K562 (cell line): ENCODE results near the gene WEE1. TPM values are rescaled to one million over a fixed set of nuclear protein-coding genes. Genes with fewer than 3 reads are reported as not detected.
A peak's percentile ranks its signal among the peaks of the same experiment; 100 is the strongest.

Source experiments
- CCNT2 ChIP-seq: IDR thresholded peaks from 2 replicates; pipeline ENCODE4 v1.6.1; 2011; ENCODE audit warnings: borderline replicate concordance, low read depth, mild to moderate bottlenecking, moderate library complexity, mixed read lengths, low read length; ENCODE audit not compliant: insufficient read length; ENCODE audit errors: extremely low read depth
- DNMT1 ChIP-seq: fragments of 450-650 bp; IDR thresholded peaks from 2 replicates; pipeline ENCODE4 v1.6.1; 2016; ENCODE audit warnings: antibody characterized with exemption, mild to moderate bottlenecking
- ELF1 ChIP-seq: fragments of 200-800 bp; sonication (Bioruptor generic); IDR thresholded peaks from 2 replicates; pipeline ENCODE4 v1.6.1; 2016; ENCODE audit warnings: missing genetic modification characterization, missing compliant biosample characterization
- HDAC2 ChIP-seq: fragments of 450-650 bp; IDR thresholded peaks from 2 replicates; pipeline ENCODE4 v1.6.1; 2016; ENCODE audit warnings: mild to moderate bottlenecking
- HMGN3 ChIP-seq: IDR thresholded peaks from 2 replicates; pipeline ENCODE4 v1.6.1; 2011; ENCODE audit warnings: borderline replicate concordance, low read depth, mild to moderate bottlenecking, mixed read lengths, low read length; ENCODE audit not compliant: insufficient read length; ENCODE audit errors: extremely low read depth
- IRF2 ChIP-seq: sonication (generic); formaldehyde crosslinking; IDR thresholded peaks from 2 replicates; pipeline ENCODE4 v1.8.1; 2022; ENCODE audit warnings: mild to moderate bottlenecking, missing genetic modification reagents
- KDM4B ChIP-seq, 2 experiments: fragments of 450-650 bp in 1 of 2; sonication (generic) in 1 of 2; IDR thresholded peaks; 2 replicates each; pipeline ENCODE4 v1.6.1; 2016 to 2017; ENCODE audit warnings: borderline replicate concordance in 2 of 2, antibody characterized with exemption in 1 of 2, low read depth in 1 of 2, mild to moderate bottlenecking in 1 of 2
- MBD2 ChIP-seq: sonication (generic); IDR thresholded peaks from 2 replicates; pipeline ENCODE4 v1.6.1; 2016; ENCODE audit warnings: low read depth, borderline replicate concordance
- MECOM ChIP-seq: fragments of 250-450 bp; sonication (Bioruptor Pico); IDR thresholded peaks from 2 replicates; pipeline ENCODE4 v1.8.0; 2022; ENCODE audit warnings: inconsistent platforms
- MXI1 ChIP-seq: IDR thresholded peaks from 2 replicates; pipeline ENCODE4 v1.6.1; 2011; ENCODE audit warnings: low read depth, mild to moderate bottlenecking, improper control_type of control experiment, low read length
- NFATC3 ChIP-seq: fragments of 450-650 bp; IDR thresholded peaks from 2 replicates; pipeline ENCODE4 v1.6.1; 2017; ENCODE audit warnings: mild to moderate bottlenecking
- NFIC ChIP-seq: fragments of 450-650 bp; IDR thresholded peaks from 2 replicates; pipeline ENCODE4 v1.6.1; 2017; ENCODE audit warnings: mild to moderate bottlenecking, inconsistent platforms
- POLR2H ChIP-seq: IDR thresholded peaks from 2 replicates; pipeline ENCODE4 v1.6.1; 2016; ENCODE audit warnings: missing genetic modification characterization, low read depth, mild to moderate bottlenecking, control low read depth, missing compliant biosample characterization, moderate library complexity
- RB1 ChIP-seq: fragments of 450-650 bp; IDR thresholded peaks from 2 replicates; pipeline ENCODE4 v1.6.1; 2017; ENCODE audit warnings: low read depth, mild to moderate bottlenecking
- SMARCE1 ChIP-seq: fragments of 450-650 bp; IDR thresholded peaks from 2 replicates; pipeline ENCODE4 v1.7.1; 2016; ENCODE audit warnings: mild to moderate bottlenecking
- SP1 ChIP-seq: sonication (generic); formaldehyde crosslinking; IDR thresholded peaks from 2 replicates; pipeline ENCODE4 v1.8.1; 2022; ENCODE audit warnings: mild to moderate bottlenecking, missing genetic modification reagents
- TARDBP ChIP-seq: fragments of 450-650 bp; IDR thresholded peaks from 2 replicates; pipeline ENCODE4 v1.6.1; 2016
- TBP ChIP-seq: optimal IDR thresholded peaks from 2 replicates; pipeline ENCODE3; 2011; ENCODE audit warnings: low read depth, low read length, improper control_type of control experiment
- TCF7 ChIP-seq: sonication (generic); IDR thresholded peaks from 2 replicates; pipeline ENCODE4 v1.6.1; 2016; ENCODE audit warnings: antibody characterized with exemption, borderline replicate concordance
- ZBTB7A ChIP-seq: IDR thresholded peaks from 2 replicates; pipeline ENCODE4 v1.6.1; 2011; ENCODE audit warnings: low read depth, mild to moderate bottlenecking, low read length, moderate library complexity, borderline replicate concordance; ENCODE audit not compliant: control insufficient read depth
- polyA plus RNA-seq, 8 experiments: library from polyadenylated mRNA; depleted of rRNA in 4 of 8; stranded (reverse) in 5 of 8; unstranded in 3 of 8; fragments of >200 nt; fragmentation: Nextera tagmentation in 2 of 8; fragmentation: Illumina TruSeq in 1 of 8; extraction: Ambion mirVana in 2 of 8; extraction: Trizol in 1 of 8; gene quantifications; 2 replicates each; pipeline versions ENCODE4 v1.2.1 to v1.2.3, GENCODE V29; 2011 to 2014; ENCODE audit warnings: inconsistent platforms in 1 of 8, missing spikeins in 1 of 8
- total RNA-seq, 7 experiments: library from RNA; depleted of rRNA in 6 of 7; stranded (reverse); fragments of >200 nt in 6 of 7; fragmentation: Illumina TruSeq in 2 of 7; extraction: Trizol in 2 of 7; gene quantifications; 2 replicates each; pipeline versions ENCODE4 v1.2.1 to v1.2.3, GENCODE V29; 2011 to 2021; ENCODE audit warnings: low replicate concordance in 1 of 7
- TF ChIP-seq, protein P1 (sequence below): fragments of 450-650 bp; formaldehyde crosslinking; IDR thresholded peaks from 2 replicates; pipeline ENCODE4 v1.4.0; 2020; ENCODE audit warnings: mild to moderate bottlenecking, moderate library complexity
- TF ChIP-seq, protein P2 (sequence below): IDR thresholded peaks from 2 replicates; pipeline ENCODE4 v1.6.1; 2011; ENCODE audit not compliant: insufficient read length; ENCODE audit errors: extremely low read depth
- TF ChIP-seq, protein P3 (sequence below): fragments of 450-650 bp; IDR thresholded peaks from 2 replicates; pipeline ENCODE4 v1.7.1; 2018; ENCODE audit warnings: mild to moderate bottlenecking, low read depth; ENCODE audit not compliant: partially characterized antibody

The WEE1 gene
- total and polyA plus RNA-seq, 9 of the 15 experiments (the other 6 are each of a cell fraction or from before 2014, with no cell fraction given) = 21.9 to 99.0 (median 67.4) TPM

DNA sequence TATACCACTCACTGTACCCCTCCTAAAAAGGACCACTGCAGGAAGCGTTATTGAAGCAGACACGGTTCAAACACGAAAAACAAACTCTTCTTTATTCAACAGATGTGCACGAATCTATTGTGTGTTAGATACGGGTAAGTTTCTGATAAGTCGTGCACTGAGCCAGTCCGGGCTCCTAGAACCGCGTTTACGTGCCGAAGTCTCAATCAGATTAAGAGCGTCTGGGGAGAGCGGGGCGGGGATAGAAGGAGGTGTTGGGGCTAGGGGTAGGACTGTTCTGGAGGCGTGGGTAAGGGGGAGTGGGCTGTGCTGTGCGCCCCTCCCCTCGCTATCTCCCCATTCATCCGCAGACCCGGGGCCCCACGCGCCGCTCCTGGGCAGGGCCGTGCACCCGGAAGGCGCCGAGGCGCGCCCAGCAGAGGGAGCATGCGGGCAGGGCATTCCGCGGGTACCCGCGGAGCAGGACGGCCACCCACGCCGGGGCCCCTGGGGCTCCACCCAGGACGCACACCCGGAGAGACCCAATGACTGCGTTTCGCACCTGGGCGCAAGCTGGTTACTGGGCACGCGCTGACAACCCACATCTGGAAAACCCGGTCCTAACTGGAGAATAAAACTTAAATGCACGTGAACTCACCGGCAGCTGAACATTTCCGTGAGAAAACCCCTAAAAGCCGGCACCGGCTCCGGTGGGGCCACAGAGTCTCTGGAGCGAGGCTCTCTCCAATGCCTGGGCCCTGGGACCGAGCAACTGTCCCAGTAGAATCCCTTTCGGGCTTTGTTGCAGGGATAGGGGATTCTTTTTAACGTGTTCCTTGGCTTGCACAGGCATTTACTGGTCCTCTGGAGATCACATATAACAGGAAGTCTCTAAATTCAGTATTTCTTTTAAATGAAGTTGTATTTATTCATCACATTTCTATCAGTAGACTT lies 40.6 kb downstream of the WEE1 start (continued):
- TF ChIP-seq, protein P1, sequence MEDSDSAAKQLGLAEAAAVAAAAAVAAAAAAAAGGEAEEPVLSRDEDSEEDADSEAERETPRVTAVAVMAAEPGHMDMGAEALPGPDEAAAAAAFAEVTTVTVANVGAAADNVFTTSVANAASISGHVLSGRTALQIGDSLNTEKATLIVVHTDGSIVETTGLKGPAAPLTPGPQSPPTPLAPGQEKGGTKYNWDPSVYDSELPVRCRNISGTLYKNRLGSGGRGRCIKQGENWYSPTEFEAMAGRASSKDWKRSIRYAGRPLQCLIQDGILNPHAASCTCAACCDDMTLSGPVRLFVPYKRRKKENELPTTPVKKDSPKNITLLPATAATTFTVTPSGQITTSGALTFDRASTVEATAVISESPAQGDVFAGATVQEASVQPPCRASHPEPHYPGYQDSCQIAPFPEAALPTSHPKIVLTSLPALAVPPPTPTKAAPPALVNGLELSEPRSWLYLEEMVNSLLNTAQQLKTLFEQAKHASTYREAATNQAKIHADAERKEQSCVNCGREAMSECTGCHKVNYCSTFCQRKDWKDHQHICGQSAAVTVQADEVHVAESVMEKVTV (CRISPR knock-in tag) = peak; percentile 81
- peak; percentile 100 for TF ChIP-seq ZBTB7A
- TF ChIP-seq POLR2H (tag) = 0 out of 2 replicates have a peak, but pooled peaks have one; percentile 36
- no peak for TF ChIP-seq MBD2
- TF ChIP-seq, protein P2, sequence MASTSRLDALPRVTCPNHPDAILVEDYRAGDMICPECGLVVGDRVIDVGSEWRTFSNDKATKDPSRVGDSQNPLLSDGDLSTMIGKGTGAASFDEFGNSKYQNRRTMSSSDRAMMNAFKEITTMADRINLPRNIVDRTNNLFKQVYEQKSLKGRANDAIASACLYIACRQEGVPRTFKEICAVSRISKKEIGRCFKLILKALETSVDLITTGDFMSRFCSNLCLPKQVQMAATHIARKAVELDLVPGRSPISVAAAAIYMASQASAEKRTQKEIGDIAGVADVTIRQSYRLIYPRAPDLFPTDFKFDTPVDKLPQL = peak; percentile 9
- 0 out of 2 replicates have a peak, but pooled peaks have one; percentile 39 for TF ChIP-seq NFATC3
- peak; percentile 97 for TF ChIP-seq ELF1 (tag)
- TF ChIP-seq CCNT2 = peak; percentile 96
- no peak; the same call in 1 of the 2 replicates for TF ChIP-seq SMARCE1
- TF ChIP-seq, protein P3, sequence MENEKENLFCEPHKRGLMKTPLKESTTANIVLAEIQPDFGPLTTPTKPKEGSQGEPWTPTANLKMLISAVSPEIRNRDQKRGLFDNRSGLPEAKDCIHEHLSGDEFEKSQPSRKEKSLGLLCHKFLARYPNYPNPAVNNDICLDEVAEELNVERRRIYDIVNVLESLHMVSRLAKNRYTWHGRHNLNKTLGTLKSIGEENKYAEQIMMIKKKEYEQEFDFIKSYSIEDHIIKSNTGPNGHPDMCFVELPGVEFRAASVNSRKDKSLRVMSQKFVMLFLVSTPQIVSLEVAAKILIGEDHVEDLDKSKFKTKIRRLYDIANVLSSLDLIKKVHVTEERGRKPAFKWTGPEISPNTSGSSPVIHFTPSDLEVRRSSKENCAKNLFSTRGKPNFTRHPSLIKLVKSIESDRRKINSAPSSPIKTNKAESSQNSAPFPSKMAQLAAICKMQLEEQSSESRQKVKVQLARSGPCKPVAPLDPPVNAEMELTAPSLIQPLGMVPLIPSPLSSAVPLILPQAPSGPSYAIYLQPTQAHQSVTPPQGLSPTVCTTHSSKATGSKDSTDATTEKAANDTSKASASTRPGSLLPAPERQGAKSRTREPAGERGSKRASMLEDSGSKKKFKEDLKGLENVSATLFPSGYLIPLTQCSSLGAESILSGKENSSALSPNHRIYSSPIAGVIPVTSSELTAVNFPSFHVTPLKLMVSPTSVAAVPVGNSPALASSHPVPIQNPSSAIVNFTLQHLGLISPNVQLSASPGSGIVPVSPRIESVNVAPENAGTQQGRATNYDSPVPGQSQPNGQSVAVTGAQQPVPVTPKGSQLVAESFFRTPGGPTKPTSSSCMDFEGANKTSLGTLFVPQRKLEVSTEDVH = peak; percentile 48
- TF ChIP-seq HDAC2 = peak; percentile 73; the same call in 1 of the 2 replicates
- peak; percentile 83 for TF ChIP-seq TARDBP
- peak; percentile 83; the same call in 1 of the 2 replicates for TF ChIP-seq RB1
- TF ChIP-seq DNMT1 = peak; percentile 95
- TF ChIP-seq TBP = peak; percentile 72
- TF ChIP-seq HMGN3 = peak; percentile 90
- TF ChIP-seq MXI1 = peak; percentile 51; the same call in 1 of the 2 replicates
- TF ChIP-seq IRF2 (CRISPR knock-in tag) = no peak
- peak; percentile 38; the same call in 1 of the 2 replicates for TF ChIP-seq NFIC
- TF ChIP-seq MECOM (CRISPR knock-in tag) = no peak
- peak; percentile 73; the same call in 1 of the 2 replicates for TF ChIP-seq TCF7
- peak in 1 of 2 experiments; percentile 62; a peak in 2 of 4 replicates for TF ChIP-seq KDM4B (IDR thresholded peaks at IDR 0.05; ENCODE audit: borderline replicate concordance in 2 of 2, low read depth in 1 of 2)
- TF ChIP-seq SP1 (CRISPR knock-in tag) = peak; percentile 69; the same call in 1 of the 2 replicates
